ENCODE results near the gene ENG. TPM values are rescaled to one million over a fixed set of nuclear protein-coding genes. Genes with fewer than 3 reads are reported as not detected.

Gene ENG
- total RNA-seq, 4 donors from 2014 or later: 37.9 to 153 (median 50.8) TPM

- TF ChIP-seq CTCF (IDR thresholded peaks at IDR 0.05; ENCODE audit: low read depth): no peak
Observed at GRCh38 chr9:127876764-127877562, 22.5 kb upstream of the ENG start.

- TF ChIP-seq CTCF (IDR thresholded peaks at IDR 0.05; ENCODE audit: low read depth): no peak
Observed at GRCh38 chr9:127876026-127876763, 21.7 kb upstream of the ENG start.

GRCh38 chr9:127875306-127875966 lies 21.0 kb upstream of the ENG start:
- TF ChIP-seq CTCF (IDR thresholded peaks at IDR 0.05; ENCODE audit: low read depth): no peak

GRCh38 chr9:127874301-127875221 lies 20.1 kb upstream of the ENG start:
- no peak for TF ChIP-seq CTCF (IDR thresholded peaks at IDR 0.05; ENCODE audit: low read depth)

- no peak for TF ChIP-seq CTCF (IDR thresholded peaks at IDR 0.05; ENCODE audit: low read depth)
Observed at GRCh38 chr9:127873886-127874285, 19.4 kb upstream of the ENG start.

- no peak for TF ChIP-seq CTCF (IDR thresholded peaks at IDR 0.05; ENCODE audit: low read depth)
Observed at GRCh38 chr9:127873223-127873691, 18.8 kb upstream of the ENG start.

Data from subcutaneous adipose tissue (tissue), 4 donors.